ENCODE measurements around the gene HABP2. TPM values are rescaled to one million over a fixed set of nuclear protein-coding genes. Genes with fewer than 3 reads are reported as not detected.

HABP2 gene
- total and polyA plus RNA-seq, 7 experiments from 2014 or later: not detected

GRCh38 chr10:113613977-113614690 lies 61.3 kb downstream of the HABP2 start:
- no peak for DNase-seq
- no peaks in the 10 kb centered on the region for H3K4me1 Mint-ChIP-seq
- H3K4me3 Mint-ChIP-seq: no peak overlapping the region
- H3K27me3 Mint-ChIP-seq: peaks cover 34 to 56% (median 37%) of the 10 kb centered on the region in 5 donors
- POLR2A ChIA-PET: no interaction called here
- H3K27me3 ChIP-seq (ENCODE audit: control insufficient read depth in 2 of 2, insufficient read depth in 2 of 2, low read length in 2 of 2): no peaks in the 10 kb centered on the region
- H3K4me1 ChIP-seq (ENCODE audit: control insufficient read depth in 2 of 2, insufficient read depth in 2 of 2, low read length in 2 of 2): no peaks in the 10 kb centered on the region
- peaks cover 0 to 2% (median 0%) of the 10 kb centered on the region in 11 donors for H3K9me3 Mint-ChIP-seq
- H3K27ac ChIP-seq (ENCODE audit: low read depth, low read length): no peak overlapping the region
- intact Hi-C loops (cut with micrococcal nuclease): no loop called here
- ATAC-seq: no peak
- no peaks in the 10 kb centered on the region for H3K9me3 ChIP-seq (ENCODE audit: control insufficient read depth in 2 of 3, low read length in 3 of 3)
- H3K27ac Mint-ChIP-seq: no peak overlapping the region
- H3K36me3 ChIP-seq (ENCODE audit: control insufficient read depth in 2 of 3, insufficient read depth in 3 of 3, low read length in 3 of 3): no peaks in the 10 kb centered on the region
- H3K36me3 Mint-ChIP-seq: no peaks in the 10 kb centered on the region
- CTCF ChIA-PET: no interaction called here
- H3K4me3 ChIP-seq (ENCODE audit: low read length): no peak overlapping the region

- Mint-ChIP-seq H3K36me3 (no peaks in the 10 kb centered on the region), H3K4me1 (no peaks in the 10 kb centered on the region), H3K27me3 (peaks cover 32 to 71% (median 51%) of the 10 kb centered on the region in 5 donors), H3K9me3 (peaks cover 0 to 2% (median 0%) of the 10 kb centered on the region in 11 donors), H3K4me3 (no peak overlapping the region), H3K27ac (no peak overlapping the region)
- intact Hi-C loops (cut with micrococcal nuclease): no loop called here
- no peak for ATAC-seq
- no peaks in the 10 kb centered on the region for H3K4me1 ChIP-seq (ENCODE audit: control insufficient read depth in 2 of 2, insufficient read depth in 2 of 2, low read length in 2 of 2)
- H3K27me3 ChIP-seq (ENCODE audit: control insufficient read depth in 2 of 2, insufficient read depth in 2 of 2, low read length in 2 of 2): no peaks in the 10 kb centered on the region
- no peak for DNase-seq
- no peaks in the 10 kb centered on the region for H3K36me3 ChIP-seq (ENCODE audit: control insufficient read depth in 2 of 3, insufficient read depth in 3 of 3, low read length in 3 of 3)
- no peak overlapping the region for H3K27ac ChIP-seq (ENCODE audit: low read depth, low read length)
- no peaks in the 10 kb centered on the region for H3K9me3 ChIP-seq (ENCODE audit: control insufficient read depth in 2 of 3, low read length in 3 of 3)
- no peak overlapping the region for H3K4me3 ChIP-seq (ENCODE audit: low read length)
- POLR2A ChIA-PET: no interaction called here
- CTCF ChIA-PET: no interaction called here
Observed at GRCh38 chr10:113616244-113617074, 63.6 kb downstream of the HABP2 start.

GRCh38 chr10:113617086-113617485 lies 64.2 kb downstream of the HABP2 start:
- intact Hi-C loops (cut with micrococcal nuclease): no loop called here
- H3K4me3 ChIP-seq (ENCODE audit: low read length): no peak overlapping the region
- CTCF ChIA-PET: no interaction called here

GRCh38 chr10:113618338-113618737 lies 65.5 kb downstream of the HABP2 start:
- no peak overlapping the region for H3K27ac ChIP-seq (ENCODE audit: low read depth, low read length)
- H3K36me3 ChIP-seq (ENCODE audit: control insufficient read depth in 2 of 3, insufficient read depth in 3 of 3, low read length in 3 of 3): no peaks in the 10 kb centered on the region
- H3K4me1 ChIP-seq (ENCODE audit: control insufficient read depth in 2 of 2, insufficient read depth in 2 of 2, low read length in 2 of 2): no peaks in the 10 kb centered on the region
- peaks cover 0 to 2% (median 0%) of the 10 kb centered on the region in 11 donors for H3K9me3 Mint-ChIP-seq
- DNase-seq (no peak), ATAC-seq (no peak)
- ChIA-PET CTCF (no interaction called here), POLR2A (no interaction called here)
- H3K9me3 ChIP-seq (ENCODE audit: control insufficient read depth in 2 of 3, low read length in 3 of 3): no peaks in the 10 kb centered on the region
- no peak overlapping the region for H3K4me3 Mint-ChIP-seq
- no peaks in the 10 kb centered on the region for H3K4me1 Mint-ChIP-seq
- peaks cover 32 to 63% (median 50%) of the 10 kb centered on the region in 5 donors for H3K27me3 Mint-ChIP-seq
- no peak overlapping the region for H3K27ac Mint-ChIP-seq
- H3K27me3 ChIP-seq (ENCODE audit: control insufficient read depth in 2 of 2, insufficient read depth in 2 of 2, low read length in 2 of 2): peaks cover 0 to 3% of the 10 kb centered on the region in 2 donors
- intact Hi-C loops (cut with micrococcal nuclease): no loop called here
- no peaks in the 10 kb centered on the region for H3K36me3 Mint-ChIP-seq
- no peak overlapping the region for H3K4me3 ChIP-seq (ENCODE audit: low read length)

More at GRCh38 chr10:113617086-113617485, 64.2 kb downstream of the HABP2 start:
- Mint-ChIP-seq H3K27ac (no peak overlapping the region), H3K4me3 (no peak overlapping the region), H3K9me3 (peaks cover 0 to 2% (median 0%) of the 10 kb centered on the region in 11 donors), H3K27me3 (peaks cover 32 to 71% (median 51%) of the 10 kb centered on the region in 5 donors), H3K36me3 (no peaks in the 10 kb centered on the region), H3K4me1 (no peaks in the 10 kb centered on the region)
- Histone ChIP-seq H3K4me1 (ENCODE audit: control insufficient read depth in 2 of 2, insufficient read depth in 2 of 2, low read length in 2 of 2) (no peaks in the 10 kb centered on the region), H3K27me3 (ENCODE audit: control insufficient read depth in 2 of 2, insufficient read depth in 2 of 2, low read length in 2 of 2) (no peaks in the 10 kb centered on the region), H3K9me3 (ENCODE audit: control insufficient read depth in 2 of 3, low read length in 3 of 3) (no peaks in the 10 kb centered on the region), H3K36me3 (ENCODE audit: control insufficient read depth in 2 of 3, insufficient read depth in 3 of 3, low read length in 3 of 3) (no peaks in the 10 kb centered on the region), H3K27ac (ENCODE audit: low read depth, low read length) (no peak overlapping the region)
- DNase-seq (no peak), ATAC-seq (no peak)
- POLR2A ChIA-PET: no interaction called here

GRCh38 chr10:113619401-113619800 lies 66.5 kb downstream of the HABP2 start:
- Mint-ChIP-seq H3K27ac (no peak overlapping the region), H3K27me3 (peaks cover 32 to 66% (median 41%) of the 10 kb centered on the region in 5 donors)

GRCh38 chr10:113620511-113620910 lies 67.7 kb downstream of the HABP2 start:
- DNase-seq (no peak), ATAC-seq (no peak)
- no peaks in the 10 kb centered on the region for H3K4me1 Mint-ChIP-seq
- no peaks in the 10 kb centered on the region for H3K4me1 ChIP-seq (ENCODE audit: control insufficient read depth in 2 of 2, insufficient read depth in 2 of 2, low read length in 2 of 2)
- peaks cover 0 to 3% of the 10 kb centered on the region in 2 donors for H3K27me3 ChIP-seq (ENCODE audit: control insufficient read depth in 2 of 2, insufficient read depth in 2 of 2, low read length in 2 of 2)
- no peaks in the 10 kb centered on the region for H3K9me3 Mint-ChIP-seq
- H3K27ac Mint-ChIP-seq: no peak overlapping the region
- no peaks in the 10 kb centered on the region for H3K9me3 ChIP-seq (ENCODE audit: control insufficient read depth in 2 of 3, low read length in 3 of 3)
- H3K4me3 Mint-ChIP-seq: no peak overlapping the region
- H3K4me3 ChIP-seq (ENCODE audit: low read length): no peak overlapping the region
- ChIA-PET CTCF (no interaction called here), POLR2A (no interaction called here)
- H3K36me3 Mint-ChIP-seq: no peaks in the 10 kb centered on the region
- H3K27me3 Mint-ChIP-seq: peaks cover 32 to 74% (median 45%) of the 10 kb centered on the region in 5 donors
- H3K36me3 ChIP-seq (ENCODE audit: control insufficient read depth in 2 of 3, insufficient read depth in 3 of 3, low read length in 3 of 3): no peaks in the 10 kb centered on the region
- H3K27ac ChIP-seq (ENCODE audit: low read depth, low read length): no peak overlapping the region
- intact Hi-C loops (cut with micrococcal nuclease): no loop called here

More at GRCh38 chr10:113619401-113619800, 66.5 kb downstream of the HABP2 start:
- Mint-ChIP-seq H3K36me3 (no peaks in the 10 kb centered on the region), H3K4me1 (no peaks in the 10 kb centered on the region), H3K4me3 (no peak overlapping the region), H3K9me3 (peaks cover 0 to 2% (median 0%) of the 10 kb centered on the region in 11 donors)
- intact Hi-C loops (cut with micrococcal nuclease): no loop called here
- H3K4me1 ChIP-seq (ENCODE audit: control insufficient read depth in 2 of 2, insufficient read depth in 2 of 2, low read length in 2 of 2): no peaks in the 10 kb centered on the region
- H3K27me3 ChIP-seq (ENCODE audit: control insufficient read depth in 2 of 2, insufficient read depth in 2 of 2, low read length in 2 of 2): peaks cover 0 to 3% of the 10 kb centered on the region in 2 donors
- ATAC-seq (no peak), DNase-seq (no peak)
- H3K4me3 ChIP-seq (ENCODE audit: low read length): no peak overlapping the region
- CTCF ChIA-PET: no interaction called here
- POLR2A ChIA-PET: no interaction called here
- H3K9me3 ChIP-seq (ENCODE audit: control insufficient read depth in 2 of 3, low read length in 3 of 3): no peaks in the 10 kb centered on the region
- no peak overlapping the region for H3K27ac ChIP-seq (ENCODE audit: low read depth, low read length)
- no peaks in the 10 kb centered on the region for H3K36me3 ChIP-seq (ENCODE audit: control insufficient read depth in 2 of 3, insufficient read depth in 3 of 3, low read length in 3 of 3)

Data from naive thymus-derived CD4-positive, alpha-beta T cell (primary cell).